Stomach (tissue), 9 donors: Measurements from ENCODE around the gene HSD17B11. TPM values are rescaled to one million over a fixed set of nuclear protein-coding genes. Genes with fewer than 3 reads are reported as not detected.

Source experiments
- DNase-seq, 2 donors: peaks; one replicate each; pipeline versions ENCODE4 v3.0.0 to v3.0.0-alpha.2; 2013 to 2019
- H3K27ac ChIP-seq, 5 donors: fragments of 200-600 bp in 4 of 5; sonication (generic) in 4 of 5; one replicate each; pipeline ENCODE4 v1.5.1; 2013 to 2019; ENCODE audit warnings: mild to moderate bottlenecking in 1 of 5, moderate library complexity in 1 of 5
- H3K27me3 ChIP-seq, 3 donors: fragments of 200-600 bp; sonication (generic); one replicate each; pipeline ENCODE4 v1.5.1; 2017 to 2019; ENCODE audit warnings: mixed run types in 1 of 3
- H3K36me3 ChIP-seq, 4 donors: fragments of 200-600 bp; sonication (generic); 1 replicate in 3 of 4; 2 replicates in 1 of 4; pipeline ENCODE4 v1.5.1; 2016 to 2019
- H3K4me1 ChIP-seq, 4 donors: fragments of 200-600 bp; sonication (generic); one replicate each; pipeline ENCODE4 v1.5.1; 2016 to 2019
- H3K4me3 ChIP-seq, 4 donors: fragments of 200-600 bp; sonication (generic) in 3 of 4; one replicate each; pipeline ENCODE4 v1.5.1; 2016 to 2019; ENCODE audit warnings: mild to moderate bottlenecking in 1 of 4
- H3K9me3 ChIP-seq, 4 donors: fragments of 200-600 bp; sonication (generic); one replicate each; pipeline ENCODE4 v1.5.1; 2016 to 2019
- EP300 ChIP-seq: sonication (generic); formaldehyde crosslinking; IDR thresholded peaks from one replicate; pipeline ENCODE4 v1.6.1; 2017; ENCODE audit warnings: antibody characterized with exemption
- POLR2A ChIP-seq, 4 donors: fragments of 450-650 bp; IDR thresholded peaks; one replicate each; pipeline ENCODE4 v1.6.1; 2016; ENCODE audit warnings: antibody characterized with exemption in 4 of 4, control low read depth in 2 of 4, mild to moderate bottlenecking in 1 of 4, moderate library complexity in 1 of 4
- POLR2AphosphoS5 ChIP-seq, 3 donors: sonication (generic); formaldehyde crosslinking; IDR thresholded peaks; one replicate each; pipeline ENCODE4 v1.6.1; 2016; ENCODE audit warnings: antibody characterized with exemption in 3 of 3
- WGBS, 5 donors: extraction: QIAGEN DNeasy Blood & Tissue Kit in 3 of 5; methylation state at CpG; one replicate each; pipeline versions ENCODE4 v1.1.5 to v1.1.7; 2013 to 2018; 5-methylcytosine and 5-hydroxymethylcytosine counted together
- intact Hi-C: fragments of 100-400 bp; cut with DNase I; formaldehyde crosslinking; loops from one replicate; pipeline ENCODE4 v1.15.1; 2023; ENCODE audit warnings: low total_unique reads
- polyA plus RNA-seq, 3 donors: library from polyadenylated mRNA; stranded (reverse); fragments of 200-250 nt; gene quantifications; one replicate each; pipeline ENCODE4 v1.2.3, GENCODE V29; 2013
- total RNA-seq, 5 donors: library from RNA; depleted of rRNA; stranded (reverse); fragments of >200 nt; gene quantifications; one replicate each; pipeline versions ENCODE4 v1.1.0 to v1.2.3, GENCODE V29; 2014 to 2016
- TF ChIP-seq, protein P1 (sequence below), 7 experiments: fragments of 450-650 bp in 4 of 7; fragments of 200-600 bp in 3 of 7; sonication (generic) in 3 of 7; IDR thresholded peaks; one replicate each; pipeline ENCODE4 v1.5.1; 2016 to 2019; ENCODE audit warnings: antibody characterized with exemption in 7 of 7, control low read depth in 2 of 7, mild to moderate bottlenecking in 1 of 7
- donor health status: healthy with polysubstance abuse.
- donor health status: Bipolar disorder and iron deficiency.
- donor health status: healthy.

HSD17B11 gene
- total and polyA plus RNA-seq, 8 donors, result 14.4 to 116 (median 55.8) TPM

DNA sequence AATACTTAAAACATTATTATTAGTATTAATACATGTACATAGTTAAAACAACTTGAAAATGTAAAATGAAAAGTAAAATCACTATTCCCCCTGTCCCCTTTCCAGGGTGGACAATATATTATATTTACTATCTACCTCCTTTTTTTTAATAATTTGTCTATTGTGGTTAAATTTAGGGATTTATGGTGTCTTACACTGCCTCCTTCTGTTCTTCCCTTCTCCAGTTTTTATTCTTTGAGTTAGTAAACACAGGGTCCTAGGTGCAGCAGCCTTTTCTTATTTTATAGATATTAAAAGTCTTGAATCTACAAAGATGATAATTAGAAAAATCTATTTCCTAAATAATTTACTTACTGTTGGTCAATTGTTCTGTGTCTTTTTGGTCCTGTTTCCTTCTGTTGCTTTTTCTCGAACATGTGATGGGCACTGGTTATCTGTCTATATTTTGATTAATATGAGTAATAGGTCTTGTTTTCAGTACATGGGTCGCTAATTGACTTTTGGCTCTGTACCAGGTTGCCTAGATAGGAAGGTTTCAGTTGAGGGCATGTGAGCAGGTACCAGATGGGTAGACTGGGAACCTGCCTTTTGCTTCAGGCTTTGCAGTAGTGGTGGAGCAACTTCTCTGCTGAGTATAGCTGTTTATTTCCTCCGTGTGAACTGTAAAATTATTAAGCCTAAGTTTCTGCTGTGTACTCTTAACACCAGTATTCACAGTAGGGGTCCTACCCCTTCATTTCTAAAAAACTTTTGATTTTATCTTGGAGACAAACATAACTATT, 32.5 kb upstream of the HSD17B11 start:
- TF ChIP-seq POLR2A (IDR thresholded peaks at IDR 0.05) (no peak), POLR2AphosphoS5 (IDR thresholded peaks at IDR 0.05) (no peak), EP300 (no peak)
- TF ChIP-seq, protein P1, sequence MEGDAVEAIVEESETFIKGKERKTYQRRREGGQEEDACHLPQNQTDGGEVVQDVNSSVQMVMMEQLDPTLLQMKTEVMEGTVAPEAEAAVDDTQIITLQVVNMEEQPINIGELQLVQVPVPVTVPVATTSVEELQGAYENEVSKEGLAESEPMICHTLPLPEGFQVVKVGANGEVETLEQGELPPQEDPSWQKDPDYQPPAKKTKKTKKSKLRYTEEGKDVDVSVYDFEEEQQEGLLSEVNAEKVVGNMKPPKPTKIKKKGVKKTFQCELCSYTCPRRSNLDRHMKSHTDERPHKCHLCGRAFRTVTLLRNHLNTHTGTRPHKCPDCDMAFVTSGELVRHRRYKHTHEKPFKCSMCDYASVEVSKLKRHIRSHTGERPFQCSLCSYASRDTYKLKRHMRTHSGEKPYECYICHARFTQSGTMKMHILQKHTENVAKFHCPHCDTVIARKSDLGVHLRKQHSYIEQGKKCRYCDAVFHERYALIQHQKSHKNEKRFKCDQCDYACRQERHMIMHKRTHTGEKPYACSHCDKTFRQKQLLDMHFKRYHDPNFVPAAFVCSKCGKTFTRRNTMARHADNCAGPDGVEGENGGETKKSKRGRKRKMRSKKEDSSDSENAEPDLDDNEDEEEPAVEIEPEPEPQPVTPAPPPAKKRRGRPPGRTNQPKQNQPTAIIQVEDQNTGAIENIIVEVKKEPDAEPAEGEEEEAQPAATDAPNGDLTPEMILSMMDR (IDR thresholded peaks at IDR 0.05), result no peak
- peak in 1 of 2 donors; percentile 65 for DNase-seq
- Histone ChIP-seq H3K36me3 (no peaks in the 10 kb centered on the region), H3K9me3 (no peaks in the 10 kb centered on the region), H3K27ac (peak overlapping the region in 4 of 5 donors; percentile 87 to 95 (median 93)), H3K4me1 (peaks cover 24 to 76% (median 56%) of the 10 kb centered on the region in 4 donors), H3K4me3 (peak overlapping the region; percentile 75 to 84 (median 79)), H3K27me3 (no peaks in the 10 kb centered on the region)
- WGBS, 5 donors, result 5 to 17% (median 9%) methylated on average over 3 of the region's 3 CpGs
- intact Hi-C loops, result no loop called here

DNA sequence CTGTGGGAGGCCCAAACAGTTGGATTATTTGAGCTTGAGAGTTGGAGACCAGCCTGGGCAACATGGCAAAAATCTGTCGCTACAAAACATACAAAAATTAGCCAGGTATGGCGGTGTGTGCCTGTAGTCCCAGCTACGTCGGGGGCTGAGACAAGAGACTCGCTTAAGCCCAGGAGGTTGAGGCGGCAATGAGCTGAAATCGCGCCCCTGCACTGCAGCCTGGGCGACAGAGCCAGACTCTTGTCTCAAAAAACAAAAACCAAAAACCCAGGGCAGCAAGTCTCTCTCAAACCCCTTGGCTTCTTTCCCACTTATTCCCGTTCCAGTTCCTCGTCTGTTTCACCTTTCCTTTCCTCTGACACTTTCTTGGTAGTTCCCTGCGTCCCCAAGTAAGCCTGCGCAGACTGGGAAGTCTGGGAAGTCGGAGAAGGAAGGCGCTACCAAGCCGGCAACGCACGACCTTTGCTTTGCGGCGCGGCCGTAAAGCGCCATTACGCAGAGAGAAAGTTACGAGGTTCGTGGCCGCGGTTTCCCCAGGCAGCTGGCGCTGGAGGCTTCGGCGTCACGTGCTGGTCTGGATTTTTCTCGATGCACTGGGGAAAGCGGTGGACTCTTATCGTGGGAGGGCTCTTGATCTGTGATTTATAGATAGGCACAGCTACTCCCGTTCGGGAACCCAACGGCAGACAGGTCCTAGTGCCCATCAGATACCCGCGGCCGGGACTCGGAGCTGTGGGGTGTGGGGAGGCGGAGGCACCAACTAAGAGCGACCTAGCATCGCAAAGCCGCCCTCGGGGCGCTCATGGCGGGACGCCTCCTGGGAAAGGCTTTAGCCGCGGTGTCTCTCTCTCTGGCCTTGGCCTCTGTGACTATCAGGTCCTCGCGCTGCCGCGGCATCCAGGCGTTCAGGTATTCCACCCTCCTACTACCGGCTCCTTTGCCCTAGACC, 31.4 kb upstream of the HSD17B11 start, which contains the start of gene NUDT9:
NUDT9 (plus strand) TSS at position 470 of the 949 bp plus-strand sequence; CDS start at position 803, 333 bp downstream.
- H3K4me3 ChIP-seq, result peak within 1 kb of the TSS; percentile 75 to 84 (median 79)

DNA sequence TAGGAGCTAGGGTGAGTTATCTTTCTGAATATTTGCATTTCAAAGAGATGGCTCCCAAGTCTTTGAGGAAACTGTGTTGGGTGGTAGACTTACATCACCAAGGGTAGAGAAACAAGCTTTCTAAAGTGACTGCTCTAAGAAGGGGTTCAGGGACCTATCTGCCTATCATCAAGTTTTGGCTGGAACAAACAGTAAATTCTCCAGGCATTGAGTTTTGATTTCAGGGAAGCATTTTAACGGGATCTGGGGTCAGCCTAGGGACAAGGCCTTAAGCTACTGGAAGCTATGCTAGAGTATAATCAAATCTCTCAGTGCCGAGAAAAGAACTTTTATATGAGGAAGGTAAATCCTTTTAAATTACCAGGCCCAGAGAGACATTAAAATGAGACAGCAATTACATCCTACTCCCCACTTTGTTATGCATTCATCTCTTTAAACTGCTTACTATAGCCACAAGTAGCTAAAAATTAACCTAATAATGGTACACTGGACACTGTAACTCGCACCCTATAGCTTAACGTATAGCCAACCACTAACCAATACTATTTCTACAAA, 29.4 kb upstream of the HSD17B11 start:
- TF ChIP-seq, protein P1 (IDR thresholded peaks at IDR 0.05), result no peak
- no peak for TF ChIP-seq EP300
- H3K27me3 ChIP-seq, result no peaks in the 10 kb centered on the region
- peaks cover 24 to 48% (median 37%) of the 10 kb centered on the region in 4 donors for H3K4me1 ChIP-seq
- H3K36me3 ChIP-seq, result no peaks in the 10 kb centered on the region
- WGBS, 5 donors, result 68 to 76% (median 72%) methylated on average over 4 of the region's 4 CpGs
- no peak overlapping the region for H3K27ac ChIP-seq
- no peak overlapping the region for H3K4me3 ChIP-seq
- no peak for DNase-seq
- intact Hi-C loops, result no loop called here
- no peaks in the 10 kb centered on the region for H3K9me3 ChIP-seq

More for the DNA sequence above, 31.4 kb upstream of the HSD17B11 start, which contains the start of gene NUDT9:
- TF ChIP-seq POLR2A (IDR thresholded peaks at IDR 0.05) (peak in 1 of 4 donors; percentile 59), POLR2AphosphoS5 (IDR thresholded peaks at IDR 0.05) (peak; percentile 95 to 98 (median 96))
- TF ChIP-seq, protein P1 (IDR thresholded peaks at IDR 0.05), result no peak
- 0 to 2% (median 1%) methylated on average over 31 to 58 of the region's 58 CpGs for WGBS, 5 donors
- no peaks in the 10 kb centered on the region for H3K36me3 ChIP-seq
- H3K27ac ChIP-seq, result peak within 1 kb of the TSS; percentile 87 to 95 (median 93)
- no peaks in the 10 kb centered on the region for H3K27me3 ChIP-seq
- intact Hi-C loops, result no loop called here
- H3K9me3 ChIP-seq, result no peaks in the 10 kb centered on the region
- peak; percentile 95 to 98 for DNase-seq
- H3K4me1 ChIP-seq, result peaks cover 24 to 68% (median 51%) of the 10 kb centered on the region in 4 donors
